B cell (primary cell): Measurements from ENCODE around the gene SOCS3. TPM values are rescaled to one million over a fixed set of nuclear protein-coding genes. Genes with fewer than 3 reads are reported as not detected.

Experiments used
- ATAC-seq: fragments of 200-7000 bp; cut with Tn5 transposase; one replicate; pipeline ENCODE4 v1.10.0; 2021; ENCODE audit warnings: low read depth, mild to moderate bottlenecking, moderate number of reproducible peaks, moderate library complexity
- CTCF ChIA-PET: fragments of 350-600 bp; sonication (Branson Sonifier 250); formaldehyde crosslinking; loops from one replicate; lab custom pipeline; 2021; ENCODE audit warnings: antibody characterized with exemption, inconsistent platforms; lab: Charles Lee
- POLR2A ChIA-PET: fragments of 350-600 bp; sonication (Branson Sonifier 250); formaldehyde crosslinking; loops from one replicate; lab custom pipeline; 2021; ENCODE audit warnings: antibody characterized with exemption; lab: Charles Lee
- DNase-seq: peaks from one replicate; pipeline ENCODE4 v3.0.0; 2013
- H2AFZ ChIP-seq: 2 replicates; pipeline ENCODE4 v1.6.1; 2012; ENCODE audit warnings: mild to moderate bottlenecking, low read depth, low read length; ENCODE audit not compliant: insufficient read depth, poor library complexity, severe bottlenecking
- H3K27ac ChIP-seq, 2 donors: 1 replicate in 1 of 2; 2 replicates in 1 of 2; pipeline ENCODE4 v1.5.1; 2012 to 2013; ENCODE audit warnings: low read length in 2 of 2, mild to moderate bottlenecking in 2 of 2, moderate library complexity in 1 of 2
- H3K27me3 ChIP-seq, 4 experiments: fragments of 200-600 bp in 1 of 4; sonication (generic) in 1 of 4; replicated peaks in 1 of 4; 1 replicate in 2 of 4; 2 replicates in 2 of 4; pipeline versions ENCODE4 v1.6.1 to v1.7.0; 2013 to 2016; ENCODE audit warnings: low read length in 3 of 4, mild to moderate bottlenecking in 2 of 4, mixed read lengths in 1 of 4, moderate library complexity in 1 of 4; ENCODE audit not compliant: insufficient read depth in 4 of 4, control insufficient read depth in 3 of 4; ENCODE audit errors: control extremely low read depth in 1 of 4
- H3K36me3 ChIP-seq, 2 experiments: replicated peaks in 1 of 2; 1 replicate in 1 of 2; 2 replicates in 1 of 2; pipeline versions ENCODE4 v1.6.1 to v1.7.1; 2013; ENCODE audit warnings: low read length in 1 of 2; ENCODE audit not compliant: insufficient read depth in 2 of 2, control insufficient read depth in 1 of 2; ENCODE audit errors: control extremely low read depth in 1 of 2, extremely low read depth in 1 of 2
- H3K4me1 ChIP-seq, 2 donors: fragments of 200-600 bp in 1 of 2; sonication (generic) in 1 of 2; 1 replicate in 1 of 2; 2 replicates in 1 of 2; pipeline versions ENCODE4 v1.5.1 to v1.6.1; 2013 to 2017; ENCODE audit warnings: low read length in 2 of 2; ENCODE audit not compliant: control insufficient read depth in 2 of 2, insufficient read depth in 2 of 2
- H3K4me2 ChIP-seq: replicated peaks from 2 replicates; pipeline ENCODE3; 2012; ENCODE audit warnings: mild to moderate bottlenecking, low read depth, low read length; ENCODE audit not compliant: poor library complexity, severe bottlenecking
- H3K4me3 ChIP-seq, 5 experiments: fragments of 200-600 bp in 1 of 5; sonication (generic) in 1 of 5; 1 replicate in 3 of 5; 2 replicates in 2 of 5; pipeline versions ENCODE4 v1.5.1 to v1.7.0; 2011 to 2016; ENCODE audit warnings: low read length in 4 of 5, mild to moderate bottlenecking in 4 of 5, low read depth in 2 of 5, control low read depth in 1 of 5, moderate library complexity in 1 of 5; ENCODE audit not compliant: insufficient read depth in 1 of 5; ENCODE audit errors: control extremely low read depth in 1 of 5, extremely low read depth in 1 of 5
- H3K79me2 ChIP-seq: fragments of 200-600 bp; sonication (generic); one replicate; pipeline ENCODE4 v1.6.0; 2016; ENCODE audit warnings: low read length; ENCODE audit not compliant: control insufficient read depth, insufficient read depth
- H3K9ac ChIP-seq: fragments of 200-600 bp; sonication (generic); 2 replicates; pipeline ENCODE4 v1.6.1; 2017; ENCODE audit warnings: mild to moderate bottlenecking, low read length, moderate library complexity
- H3K9me3 ChIP-seq, 3 donors: one replicate each; pipeline versions ENCODE4 v1.6.1 to v1.7.1; 2013; ENCODE audit warnings: low read length in 2 of 3; ENCODE audit not compliant: control insufficient read depth in 2 of 3, insufficient read depth in 1 of 3; ENCODE audit errors: control extremely low read depth in 1 of 3
- H4K20me1 ChIP-seq: 2 replicates; pipeline ENCODE4 v1.6.0; 2012; ENCODE audit warnings: mild to moderate bottlenecking, low read length; ENCODE audit not compliant: insufficient read depth, control insufficient read depth, poor library complexity, severe bottlenecking
- H3K27ac Mint-ChIP-seq: one replicate; pipeline ENCODE4 v1.8.0; 2021; ENCODE audit warnings: mixed read lengths
- H3K27me3 Mint-ChIP-seq: one replicate; pipeline ENCODE4 v1.8.0; 2021; ENCODE audit warnings: mixed read lengths
- H3K4me1 Mint-ChIP-seq: one replicate; pipeline ENCODE4 v1.8.0; 2021; ENCODE audit warnings: mixed read lengths
- H3K4me3 Mint-ChIP-seq: one replicate; pipeline ENCODE4 v1.8.0; 2021; ENCODE audit warnings: mixed read lengths
- H3K9me3 Mint-ChIP-seq: one replicate; pipeline ENCODE4 v1.8.0; 2022; ENCODE audit warnings: mixed read lengths; ENCODE audit not compliant: insufficient read depth
- EZH2 ChIP-seq: IDR thresholded peaks from 2 replicates; pipeline ENCODE4 v1.6.1; 2012; ENCODE audit warnings: borderline replicate concordance, low read depth, mild to moderate bottlenecking, moderate library complexity, low read length; ENCODE audit not compliant: insufficient read depth, poor library complexity, severe bottlenecking
- WGBS: methylation state at CpG from one replicate; pipeline ENCODE4 v1.1.5; 2013; ENCODE audit warnings: missing lambda C conversion rate; ENCODE audit not compliant: insufficient coverage; 5-methylcytosine and 5-hydroxymethylcytosine counted together
- intact Hi-C: fragments of 100-400 bp; cut with micrococcal nuclease; formaldehyde crosslinking; loops from one replicate; pipeline ENCODE4 v1.10.0; 2022
- polyA plus RNA-seq: library from polyadenylated mRNA; depleted of rRNA; stranded (reverse); fragments of >200 nt; gene quantifications from 2 replicates; pipeline ENCODE4 v1.2.3, GENCODE V29; 2012
- total RNA-seq, 2 donors: library from RNA; stranded (reverse); fragments of 120-200 nt in 1 of 2; gene quantifications; 1 replicate in 1 of 2; 2 replicates in 1 of 2; pipeline versions ENCODE4 v1.2.3 to v1.2.4, GENCODE V29; 2013 to 2022
- TF ChIP-seq, protein P1 (sequence below): fragments of 200-600 bp; IDR thresholded peaks from one replicate; pipeline ENCODE4 v1.8.0; 2022; ENCODE audit warnings: antibody characterized with exemption, mild to moderate bottlenecking

Gene SOCS3
- total and polyA plus RNA-seq, 2 donors (not counting 1 experiment from before 2014, with no cell fraction given), result 41.8 to 67.6 TPM

DNA sequence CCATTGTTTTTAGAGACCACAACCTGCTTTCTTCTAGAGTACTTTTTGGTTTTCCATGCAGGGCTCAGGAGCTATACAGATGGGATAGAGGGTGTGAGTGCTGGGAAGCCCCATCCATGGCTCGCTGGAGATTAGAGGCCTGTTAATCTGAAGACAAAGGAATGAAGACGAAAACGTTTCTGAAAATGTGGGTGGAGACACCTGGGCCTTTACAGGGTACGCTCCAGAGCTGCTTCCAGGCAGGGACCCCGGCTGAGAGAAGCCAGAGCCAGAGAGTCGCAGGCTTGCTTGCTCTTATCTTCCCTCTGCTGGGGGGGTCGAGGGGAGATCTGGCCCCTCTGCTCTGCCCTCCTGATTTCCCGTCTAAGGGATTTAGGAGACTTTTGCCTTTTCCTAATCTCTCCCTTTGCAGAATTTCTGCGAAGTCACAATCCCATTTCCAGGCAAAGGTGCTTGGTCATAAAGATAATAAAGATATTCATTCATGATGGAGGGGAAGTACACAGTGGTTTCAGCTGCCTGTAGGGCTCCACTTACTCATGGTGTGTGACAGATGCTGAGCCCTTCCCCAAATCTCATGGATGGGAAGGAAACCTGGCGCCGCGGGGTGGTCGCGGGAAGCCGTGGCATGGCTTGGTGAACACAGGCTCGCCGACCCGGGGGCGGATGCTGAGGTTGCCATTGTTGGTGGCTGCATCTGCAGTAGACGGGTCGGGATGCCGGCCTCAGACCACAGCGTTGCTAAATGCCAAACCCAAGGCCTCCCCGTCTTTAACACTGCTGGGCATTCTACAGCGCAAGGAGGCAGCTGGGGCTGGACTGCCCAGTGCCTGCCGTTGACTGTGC lies 4.8 kb upstream of the SOCS3 start:
- H3K36me3 ChIP-seq, result no peaks in the 10 kb centered on the region
- no peaks in the 10 kb centered on the region for H4K20me1 ChIP-seq
- no peak overlapping the region for H3K4me3 ChIP-seq
- H3K9me3 ChIP-seq, result peaks cover 0 to 4% (median 0%) of the 10 kb centered on the region in 3 donors
- DNase-seq (no peak), ATAC-seq (no peak)
- ChIA-PET CTCF (interaction anchor here (0.6 to 9.1 kb wide), 7 partner anchors 17 to 103 kb away, joined by 3 to 171 read pairs (median 4); no protein-coding TSS in a partner anchor), POLR2A (interaction anchor here (1.2 kb wide), 1 partner anchor 26 kb away, joined by 3 read pairs; no protein-coding TSS in a partner anchor)
- H2AFZ ChIP-seq, result no peak overlapping the region
- H3K4me2 ChIP-seq, result no peak overlapping the region
- Mint-ChIP-seq H3K27me3 (peaks cover 34% of the 10 kb centered on the region), H3K27ac (no peak overlapping the region), H3K9me3 (no peaks in the 10 kb centered on the region), H3K4me3 (no peak overlapping the region), H3K4me1 (peaks cover 8% of the 10 kb centered on the region)
- 13% methylated on average over 24 of the region's 26 CpGs for WGBS
- no peak overlapping the region for H3K9ac ChIP-seq
- no peak overlapping the region for H3K27ac ChIP-seq
- peaks cover 17 to 25% of the 10 kb centered on the region in 2 donors for H3K4me1 ChIP-seq
- intact Hi-C loops, result no loop called here
- H3K27me3 ChIP-seq, result peaks cover 0 to 23% (median 5%) of the 10 kb centered on the region in 4 experiments
- TF ChIP-seq EZH2, result no peak
- TF ChIP-seq, protein P1, sequence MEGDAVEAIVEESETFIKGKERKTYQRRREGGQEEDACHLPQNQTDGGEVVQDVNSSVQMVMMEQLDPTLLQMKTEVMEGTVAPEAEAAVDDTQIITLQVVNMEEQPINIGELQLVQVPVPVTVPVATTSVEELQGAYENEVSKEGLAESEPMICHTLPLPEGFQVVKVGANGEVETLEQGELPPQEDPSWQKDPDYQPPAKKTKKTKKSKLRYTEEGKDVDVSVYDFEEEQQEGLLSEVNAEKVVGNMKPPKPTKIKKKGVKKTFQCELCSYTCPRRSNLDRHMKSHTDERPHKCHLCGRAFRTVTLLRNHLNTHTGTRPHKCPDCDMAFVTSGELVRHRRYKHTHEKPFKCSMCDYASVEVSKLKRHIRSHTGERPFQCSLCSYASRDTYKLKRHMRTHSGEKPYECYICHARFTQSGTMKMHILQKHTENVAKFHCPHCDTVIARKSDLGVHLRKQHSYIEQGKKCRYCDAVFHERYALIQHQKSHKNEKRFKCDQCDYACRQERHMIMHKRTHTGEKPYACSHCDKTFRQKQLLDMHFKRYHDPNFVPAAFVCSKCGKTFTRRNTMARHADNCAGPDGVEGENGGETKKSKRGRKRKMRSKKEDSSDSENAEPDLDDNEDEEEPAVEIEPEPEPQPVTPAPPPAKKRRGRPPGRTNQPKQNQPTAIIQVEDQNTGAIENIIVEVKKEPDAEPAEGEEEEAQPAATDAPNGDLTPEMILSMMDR, result no peak
- no peaks in the 10 kb centered on the region for H3K79me2 ChIP-seq

DNA sequence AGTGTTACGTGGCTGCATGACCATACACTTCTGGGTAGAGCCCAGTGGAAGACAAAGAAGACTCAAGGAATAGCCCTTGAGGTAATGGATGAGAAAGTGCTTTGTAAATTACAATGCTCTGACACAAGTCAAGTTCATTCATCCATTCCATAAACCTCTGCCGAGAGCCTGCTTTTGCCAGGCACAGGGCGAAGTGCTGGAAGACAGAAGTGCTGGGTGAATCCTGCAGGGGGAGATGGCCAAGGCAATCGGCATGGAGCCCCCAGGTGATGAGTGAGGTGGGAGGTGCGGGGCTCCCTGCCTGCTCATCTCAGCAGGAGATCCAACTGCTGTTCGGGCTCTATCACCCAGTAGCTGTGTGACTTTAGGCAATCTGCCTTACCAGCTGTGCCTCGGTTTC lies 2.8 kb upstream of the SOCS3 start:
- H3K27me3 ChIP-seq, result peaks cover 0 to 40% (median 9%) of the 10 kb centered on the region in 4 experiments
- no peak overlapping the region for H3K27ac ChIP-seq
- Mint-ChIP-seq H3K4me3 (no peak overlapping the region), H3K27ac (no peak overlapping the region), H3K4me1 (peaks cover 20% of the 10 kb centered on the region), H3K27me3 (peaks cover 31% of the 10 kb centered on the region), H3K9me3 (no peaks in the 10 kb centered on the region)
- no peak overlapping the region for H3K9ac ChIP-seq
- DNase-seq (no peak), ATAC-seq (no peak)
- H3K36me3 ChIP-seq, result peaks cover 0 to under 1% of the 10 kb centered on the region in 2 experiments
- H3K4me1 ChIP-seq, result peaks cover 29 to 43% of the 10 kb centered on the region in 2 donors
- H2AFZ ChIP-seq, result no peak overlapping the region
- H3K4me3 ChIP-seq, result no peak overlapping the region
- H3K4me2 ChIP-seq, result no peak overlapping the region
- H3K79me2 ChIP-seq, result no peaks in the 10 kb centered on the region
- H4K20me1 ChIP-seq, result peaks cover 12% of the 10 kb centered on the region
- peaks cover 0 to 4% (median 0%) of the 10 kb centered on the region in 3 donors for H3K9me3 ChIP-seq
- CTCF ChIA-PET, result interaction anchor here (0.6 to 9.1 kb wide), 17 partner anchors 15 to 1922 kb away, joined by 3 to 171 read pairs (median 4); partner anchors contain the start of genes PGS1 and SYNGR2
- 97% methylated on average over 4 of the region's 7 CpGs for WGBS
- TF ChIP-seq, protein P1, result no peak
- TF ChIP-seq EZH2, result no peak
- intact Hi-C loops, result no loop called here
- POLR2A ChIA-PET, result no interaction called here
